ENCODE data around the gene HTR4. TPM values are rescaled to one million over a fixed set of nuclear protein-coding genes. Genes with fewer than 3 reads are reported as not detected.

HTR4 gene
- polyA plus RNA-seq, 1 donor (not counting 4 experiments of a cell fraction or from before 2014, with no cell fraction given), result not detected

GRCh38 chr5:148457183-148457620, 197.1 kb downstream of the HTR4 start:
- H3K4me3 ChIP-seq (ENCODE audit: control insufficient read depth in 2 of 3, extremely low read depth in 1 of 3, insufficient read depth in 2 of 3, low read depth in 1 of 3, low read length in 3 of 3), result no peak overlapping the region
- H3K27ac ChIP-seq (ENCODE audit: control insufficient read depth, insufficient read depth, low read length), result no peak overlapping the region
- H3K27me3 ChIP-seq (ENCODE audit: control insufficient read depth, extremely low read depth, insufficient read depth, low read length), result no peaks in the 10 kb centered on the region
- dilution Hi-C loops (cut with MboI; ENCODE audit: extremely low pct_ligation_motif_present, low sequenced_read_pairs), result no loop called here
- H3K79me2 ChIP-seq (ENCODE audit: control insufficient read depth, insufficient read depth, low read length), result no peaks in the 10 kb centered on the region
- H3K36me3 ChIP-seq (ENCODE audit: control insufficient read depth in 2 of 2, extremely low read depth in 1 of 2, insufficient read depth in 2 of 2, low read length in 2 of 2), result no peaks in the 10 kb centered on the region
- no peaks in the 10 kb centered on the region for H3K9me3 ChIP-seq (ENCODE audit: control insufficient read depth, low read depth, low read length)
- H3K9me1 ChIP-seq (ENCODE audit: control insufficient read depth, extremely low read depth, insufficient read depth, low read length), result no peaks in the 10 kb centered on the region
- TF ChIP-seq EZH2 (IDR thresholded peaks at IDR 0.05; ENCODE audit: low read length), result no peak
- TF ChIP-seq, protein P1, sequence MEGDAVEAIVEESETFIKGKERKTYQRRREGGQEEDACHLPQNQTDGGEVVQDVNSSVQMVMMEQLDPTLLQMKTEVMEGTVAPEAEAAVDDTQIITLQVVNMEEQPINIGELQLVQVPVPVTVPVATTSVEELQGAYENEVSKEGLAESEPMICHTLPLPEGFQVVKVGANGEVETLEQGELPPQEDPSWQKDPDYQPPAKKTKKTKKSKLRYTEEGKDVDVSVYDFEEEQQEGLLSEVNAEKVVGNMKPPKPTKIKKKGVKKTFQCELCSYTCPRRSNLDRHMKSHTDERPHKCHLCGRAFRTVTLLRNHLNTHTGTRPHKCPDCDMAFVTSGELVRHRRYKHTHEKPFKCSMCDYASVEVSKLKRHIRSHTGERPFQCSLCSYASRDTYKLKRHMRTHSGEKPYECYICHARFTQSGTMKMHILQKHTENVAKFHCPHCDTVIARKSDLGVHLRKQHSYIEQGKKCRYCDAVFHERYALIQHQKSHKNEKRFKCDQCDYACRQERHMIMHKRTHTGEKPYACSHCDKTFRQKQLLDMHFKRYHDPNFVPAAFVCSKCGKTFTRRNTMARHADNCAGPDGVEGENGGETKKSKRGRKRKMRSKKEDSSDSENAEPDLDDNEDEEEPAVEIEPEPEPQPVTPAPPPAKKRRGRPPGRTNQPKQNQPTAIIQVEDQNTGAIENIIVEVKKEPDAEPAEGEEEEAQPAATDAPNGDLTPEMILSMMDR (optimal IDR thresholded peaks at IDR 0.05 in 1 of 3, IDR thresholded peaks at IDR 0.05 in 1 of 3, conservative IDR thresholded peaks at IDR 0.05 in 1 of 3; ENCODE audit: extremely low read depth in 1 of 3, insufficient read depth in 2 of 3, low read length in 3 of 3), result peak; percentile 42 to 63 (median 58)
- FAIRE-seq (no peak), DNase-seq (ENCODE audit: low read depth, low spot score) (no peak)
- H2AFZ ChIP-seq (ENCODE audit: control insufficient read depth, low read length), result no peak overlapping the region
- H3K4me1 ChIP-seq (ENCODE audit: control insufficient read depth, extremely low read depth, insufficient read depth, low read length), result no peaks in the 10 kb centered on the region
- H4K20me1 ChIP-seq (ENCODE audit: control insufficient read depth, extremely low read depth, insufficient read depth, low read length), result no peaks in the 10 kb centered on the region
- no peak overlapping the region for H3K9ac ChIP-seq (ENCODE audit: control insufficient read depth, extremely low read depth, insufficient read depth, low read length)
- H3K4me2 ChIP-seq (ENCODE audit: control insufficient read depth, extremely low read depth, insufficient read depth, low read depth, low read length), result no peak overlapping the region

DNA sequence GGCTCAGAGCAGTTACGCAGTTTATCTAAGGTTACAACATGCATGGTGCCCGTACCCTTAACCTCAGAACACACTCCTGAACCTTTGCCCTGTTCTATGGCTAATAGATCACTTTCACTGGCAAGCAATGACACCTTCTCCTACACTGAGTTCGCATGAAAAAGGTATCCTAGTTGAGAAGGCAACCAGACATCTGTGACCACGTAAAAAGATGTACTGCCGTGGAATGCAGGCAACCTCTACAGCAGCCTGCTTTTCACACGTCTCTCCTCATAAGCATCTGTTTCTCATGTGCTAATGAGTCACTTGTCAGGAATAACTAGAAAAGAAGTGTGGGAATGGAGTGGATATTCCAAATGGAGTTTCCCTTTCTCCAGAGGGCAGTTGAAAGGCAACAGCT, 199.1 kb downstream of the HTR4 start:
- no peak overlapping the region for H3K27ac ChIP-seq (ENCODE audit: control insufficient read depth, insufficient read depth, low read length)
- no peaks in the 10 kb centered on the region for H3K4me1 ChIP-seq (ENCODE audit: control insufficient read depth, extremely low read depth, insufficient read depth, low read length)
- H4K20me1 ChIP-seq (ENCODE audit: control insufficient read depth, extremely low read depth, insufficient read depth, low read length), result no peaks in the 10 kb centered on the region
- no peaks in the 10 kb centered on the region for H3K79me2 ChIP-seq (ENCODE audit: control insufficient read depth, insufficient read depth, low read length)
- DNase-seq (ENCODE audit: low read depth, low spot score) (no peak), FAIRE-seq (no peak)
- dilution Hi-C loops (cut with MboI; ENCODE audit: extremely low pct_ligation_motif_present, low sequenced_read_pairs), result no loop called here
- no peaks in the 10 kb centered on the region for H3K9me1 ChIP-seq (ENCODE audit: control insufficient read depth, extremely low read depth, insufficient read depth, low read length)
- TF ChIP-seq, protein P1 (optimal IDR thresholded peaks at IDR 0.05 in 1 of 3, IDR thresholded peaks at IDR 0.05 in 1 of 3, conservative IDR thresholded peaks at IDR 0.05 in 1 of 3; ENCODE audit: extremely low read depth in 1 of 3, insufficient read depth in 2 of 3, low read length in 3 of 3), result no peak
- TF ChIP-seq EZH2 (IDR thresholded peaks at IDR 0.05; ENCODE audit: low read length), result no peak
- H3K9me3 ChIP-seq (ENCODE audit: control insufficient read depth, low read depth, low read length), result no peaks in the 10 kb centered on the region
- no peak overlapping the region for H3K9ac ChIP-seq (ENCODE audit: control insufficient read depth, extremely low read depth, insufficient read depth, low read length)
- H3K27me3 ChIP-seq (ENCODE audit: control insufficient read depth, extremely low read depth, insufficient read depth, low read length), result no peaks in the 10 kb centered on the region
- H3K4me2 ChIP-seq (ENCODE audit: control insufficient read depth, extremely low read depth, insufficient read depth, low read depth, low read length), result no peak overlapping the region
- H3K36me3 ChIP-seq (ENCODE audit: control insufficient read depth in 2 of 2, extremely low read depth in 1 of 2, insufficient read depth in 2 of 2, low read length in 2 of 2), result no peaks in the 10 kb centered on the region
- no peak overlapping the region for H2AFZ ChIP-seq (ENCODE audit: control insufficient read depth, low read length)
- no peak overlapping the region for H3K4me3 ChIP-seq (ENCODE audit: control insufficient read depth in 2 of 3, extremely low read depth in 1 of 3, insufficient read depth in 2 of 3, low read depth in 1 of 3, low read length in 3 of 3)

Data from keratinocyte (primary cell).